Head of caudate nucleus (tissue), 42 donors: Measurements from ENCODE around the gene RIMS4.

Experiments used
- DNase-seq, 42 donors: peaks; one replicate each; pipeline versions ENCODE4 v3.0.0 to v3.0.0-alpha.2; 2020 to 2021; ENCODE audit warnings: mixed read lengths in 7 of 42
- intact Hi-C: fragments of 100-400 bp; cut with DNase I; formaldehyde crosslinking; loops from one replicate; pipeline ENCODE4 v1.15.0; 2022

RIMS4 gene

DNA sequence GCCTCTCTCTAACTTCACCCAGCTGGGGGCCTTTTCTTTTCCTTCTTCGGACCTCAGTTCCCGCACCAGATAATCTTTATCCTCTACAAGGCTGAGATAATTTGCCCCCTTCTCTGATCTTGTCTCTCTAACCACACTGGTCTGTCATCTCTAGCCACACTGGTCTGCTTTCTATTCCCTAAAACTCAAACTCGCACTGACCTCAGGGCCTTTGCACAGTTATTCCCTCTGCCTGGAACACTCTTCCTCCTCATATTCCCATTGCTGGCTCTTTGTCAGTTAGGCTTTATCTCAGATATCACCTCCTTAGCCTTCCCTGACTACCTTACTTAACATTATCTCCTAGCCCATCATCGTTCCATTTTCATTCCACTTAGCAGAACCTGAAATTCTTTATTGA lies 7.6 kb downstream of the RIMS4 start:
- intact Hi-C loops = no loop called here
- no peak for DNase-seq

DNA sequence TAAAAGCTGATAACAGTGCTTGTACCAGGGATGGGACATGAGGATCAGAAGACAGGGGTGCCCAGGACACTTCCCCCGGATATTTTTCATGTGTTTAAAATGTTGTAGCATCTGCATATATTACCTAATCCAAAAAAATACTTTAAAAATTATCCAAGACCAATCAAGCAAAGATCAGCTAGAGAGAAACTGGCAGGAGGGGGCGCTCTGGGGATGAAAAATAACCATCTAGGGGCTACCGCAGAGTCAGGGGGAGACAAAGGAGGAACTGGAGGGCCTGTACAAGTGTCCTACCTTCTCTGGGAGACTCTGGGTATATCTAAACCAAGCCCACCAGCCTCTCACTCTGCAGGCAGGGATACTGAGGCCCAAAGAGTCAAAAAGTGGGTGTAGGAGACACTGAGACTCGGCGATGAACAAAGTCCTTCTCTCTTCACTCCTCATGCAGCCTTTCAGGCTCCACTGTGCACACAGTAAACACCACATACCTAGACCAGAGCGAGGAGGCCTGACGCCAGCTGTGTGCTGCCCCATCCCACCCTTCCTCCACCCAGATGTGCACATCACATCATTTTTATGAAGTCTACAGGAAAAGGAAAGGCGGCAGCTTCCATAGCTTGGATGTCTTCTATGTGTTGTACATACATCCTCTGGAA lies 9.8 kb downstream of the RIMS4 start:
- intact Hi-C loops = no loop called here
- DNase-seq = no peak

DNA sequence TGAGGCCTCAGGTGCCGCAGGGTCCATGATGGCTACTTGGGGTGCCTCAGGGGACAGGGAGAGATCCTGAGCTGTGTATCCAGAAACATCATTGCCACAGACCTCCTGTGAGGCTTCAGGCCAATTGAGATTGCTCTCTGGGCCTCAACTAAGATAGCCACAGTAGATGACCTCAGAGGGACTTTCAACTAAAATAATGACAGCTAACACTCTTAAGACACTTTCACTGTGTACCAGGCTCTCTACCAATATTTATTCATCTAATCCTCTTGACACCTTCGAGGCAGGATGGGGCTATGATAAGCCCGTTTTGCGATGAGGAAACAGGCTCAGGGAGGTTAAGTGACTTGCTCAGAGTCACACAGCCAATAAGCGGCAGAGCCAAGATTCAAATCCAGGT lies 10.7 kb downstream of the RIMS4 start:
- no peak for DNase-seq

DNA sequence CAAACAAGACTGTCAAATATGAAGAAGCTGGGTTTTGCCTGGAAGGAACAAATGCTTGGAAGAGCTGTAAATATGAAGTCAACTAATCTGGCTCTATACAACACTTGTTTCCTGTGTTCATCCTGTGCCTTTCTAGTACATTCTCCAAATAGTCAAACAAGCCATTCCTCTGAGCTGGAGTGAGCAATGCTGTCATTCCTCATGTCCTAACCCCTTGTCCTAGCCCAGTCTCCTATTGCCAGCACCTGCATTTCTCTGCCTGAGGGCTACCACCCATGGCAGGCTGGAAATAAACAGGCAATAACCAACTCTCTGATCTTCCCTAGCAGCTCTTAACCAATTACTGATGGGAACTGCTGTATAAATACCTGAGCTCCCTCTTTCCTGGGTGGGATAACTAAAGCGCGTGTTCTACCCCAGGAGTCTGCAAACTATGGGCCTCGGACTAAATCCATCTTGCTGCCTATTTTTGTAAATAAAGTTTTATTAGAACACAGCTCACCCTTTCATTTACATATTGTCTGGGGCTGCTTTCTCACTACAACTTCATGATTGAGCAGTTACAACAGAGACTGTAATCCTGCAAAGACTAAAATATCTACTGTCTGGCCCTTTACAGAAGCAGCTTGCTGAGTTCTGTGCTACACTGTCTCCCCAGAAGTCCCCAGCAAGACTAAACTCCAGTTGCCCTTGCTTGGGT lies 13.4 kb downstream of the RIMS4 start:
- DNase-seq = no peak
- intact Hi-C loops = no loop called here

More for the DNA sequence above, 10.7 kb downstream of the RIMS4 start:
- intact Hi-C loops = no loop called here

- intact Hi-C loops = no loop called here
- no peak for DNase-seq
Observed at GRCh38 chr20:44796311-44796710, 14.0 kb downstream of the RIMS4 start.

DNA sequence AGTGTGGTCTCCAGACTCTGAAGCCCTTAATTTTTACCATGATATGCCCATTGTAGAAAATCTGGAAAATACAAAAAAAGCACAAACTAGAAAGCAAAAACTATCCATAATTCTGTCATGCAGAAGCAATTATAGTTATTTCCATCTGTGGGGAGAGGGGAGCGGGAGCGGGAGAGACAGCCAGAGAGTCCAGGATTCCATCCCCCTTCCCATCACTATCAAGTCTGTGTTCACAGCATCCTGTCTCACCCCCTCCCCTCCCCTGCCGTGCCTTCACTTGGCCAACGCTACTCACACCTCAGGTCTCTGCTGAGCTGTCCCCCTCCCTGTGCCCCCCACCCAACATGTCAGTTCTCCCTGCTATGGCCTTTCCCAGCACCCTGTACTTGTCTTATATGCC lies 14.5 kb downstream of the RIMS4 start:
- no peak for DNase-seq

DNA sequence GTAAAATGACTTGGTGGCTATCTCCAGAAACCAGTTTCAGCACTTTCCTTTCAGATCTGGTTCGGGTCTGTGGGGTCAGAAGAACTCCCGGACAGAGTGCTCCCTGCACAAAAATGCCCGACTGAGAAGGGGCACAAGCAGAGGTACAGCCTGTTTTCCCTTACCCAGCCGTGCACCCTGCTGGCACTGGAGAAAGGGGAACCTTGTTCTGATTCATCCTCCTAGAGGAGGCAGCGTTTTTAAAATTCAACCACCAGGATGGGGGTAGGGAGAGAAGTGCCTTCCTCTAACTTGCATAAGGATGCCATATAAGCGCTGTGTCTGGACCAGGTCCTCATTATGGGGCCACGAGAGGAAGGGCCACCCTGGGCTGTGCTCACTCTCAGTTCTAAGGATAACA lies 17.6 kb downstream of the RIMS4 start:
- intact Hi-C loops = no loop called here
- DNase-seq = peak in 22 of 42 donors; percentile 16 to 74 (median 49)

More for the DNA sequence above, 14.5 kb downstream of the RIMS4 start:
- intact Hi-C loops = no loop called here

- intact Hi-C loops = no loop called here
- DNase-seq = no peak
Observed at GRCh38 chr20:44790638-44791393, 19.5 kb downstream of the RIMS4 start.

DNA sequence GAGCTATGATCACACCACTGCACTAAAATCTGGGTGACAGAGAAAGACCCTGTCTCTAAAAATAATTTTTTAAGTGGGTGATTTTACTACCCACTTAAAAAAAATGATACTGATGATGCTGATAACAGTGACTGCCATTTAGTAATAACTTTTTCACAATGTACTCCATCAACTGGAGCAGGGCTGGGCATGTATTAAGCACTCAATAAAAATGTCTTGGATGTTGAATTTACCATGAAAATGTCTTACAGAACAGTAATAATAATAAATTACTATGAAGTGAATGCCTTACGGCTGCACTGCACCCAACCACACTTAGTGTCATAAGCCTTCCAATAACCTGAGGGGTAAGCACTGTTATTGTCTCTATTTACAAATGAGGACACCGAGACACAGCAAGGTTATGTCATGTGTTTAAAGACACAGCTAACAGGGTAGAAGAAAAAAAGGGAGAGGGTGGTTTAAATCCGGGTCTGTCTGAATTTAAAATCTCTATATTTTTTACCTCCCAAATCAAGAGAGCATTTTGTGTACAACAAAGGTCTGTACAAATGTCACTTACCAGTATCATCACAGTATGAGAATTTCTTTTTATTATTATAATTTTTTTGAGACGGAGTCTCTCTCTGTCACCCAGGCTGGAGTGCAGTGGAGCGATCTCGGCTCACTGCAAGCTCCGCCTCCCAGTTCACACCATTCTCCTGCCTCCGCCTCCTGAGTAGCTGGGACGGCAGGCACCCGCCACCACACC lies 21.5 kb downstream of the RIMS4 start:
- intact Hi-C loops = no loop called here
- DNase-seq = no peak

GRCh38 chr20:44787299-44787698 lies 23.0 kb downstream of the RIMS4 start:
- no peak for DNase-seq
- intact Hi-C loops = no loop called here

DNA sequence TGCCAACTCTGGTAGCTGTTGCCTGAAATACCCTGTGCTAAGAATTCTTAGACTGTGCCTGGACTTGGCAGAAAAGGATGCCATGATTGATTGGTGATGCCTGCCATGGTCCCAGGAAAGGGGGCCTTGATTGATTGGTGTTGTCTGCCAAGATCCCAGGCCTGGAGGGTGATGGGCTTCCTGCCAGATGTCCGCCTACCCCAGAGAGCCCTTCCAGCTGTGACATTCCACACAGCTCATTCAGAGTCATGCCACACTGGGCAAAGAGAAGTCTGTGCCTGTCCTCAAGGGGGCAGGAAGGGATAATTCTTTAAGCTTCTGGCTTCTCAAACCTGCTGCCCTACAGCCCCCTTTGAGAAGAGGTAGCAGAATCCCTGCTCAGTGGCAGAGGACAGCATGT lies 24.6 kb downstream of the RIMS4 start:
- no peak for DNase-seq
- intact Hi-C loops = no loop called here

DNA sequence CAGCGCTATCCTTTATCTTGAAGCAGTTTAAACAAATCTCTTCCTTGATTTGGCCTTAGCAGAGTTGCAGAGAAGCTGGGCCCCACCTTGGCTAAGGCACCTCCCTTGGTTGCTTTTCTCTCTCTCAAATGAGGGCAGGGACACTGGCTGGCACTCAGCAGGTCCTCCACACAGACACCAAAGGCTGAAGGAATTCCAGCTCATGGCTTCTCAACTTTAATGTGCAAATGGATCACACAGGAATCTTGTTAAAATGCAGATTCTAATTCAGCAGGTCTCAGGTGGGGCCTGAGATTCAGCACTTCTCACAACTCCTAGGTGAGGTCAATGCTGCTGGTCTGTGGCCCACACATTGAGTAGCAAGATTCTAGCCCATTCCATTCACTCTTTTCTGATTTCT lies 25.7 kb downstream of the RIMS4 start:
- no peak for DNase-seq
- intact Hi-C loops = no loop called here

DNA sequence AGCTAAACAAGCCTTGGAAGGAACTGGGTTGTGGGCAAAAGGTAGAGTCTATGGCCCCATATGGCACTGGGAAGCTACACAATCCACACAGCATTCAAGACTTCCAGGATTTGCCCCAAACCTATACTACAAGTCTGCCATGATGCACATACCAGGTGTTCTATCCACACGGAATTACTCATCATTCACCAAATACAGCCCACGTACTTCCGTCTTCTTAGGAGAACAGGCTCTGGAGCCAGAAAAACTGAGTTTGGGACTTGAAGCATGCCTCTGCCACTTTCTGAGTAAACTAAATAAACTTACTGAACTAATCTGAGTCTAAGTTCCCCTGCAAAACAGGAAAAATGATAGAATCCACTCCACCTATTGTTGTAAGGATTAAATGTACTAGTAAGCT lies 28.6 kb downstream of the RIMS4 start:
- peak in 9 of 42 donors; percentile 8 to 76 (median 46) for DNase-seq
- intact Hi-C loops = no loop called here

DNA sequence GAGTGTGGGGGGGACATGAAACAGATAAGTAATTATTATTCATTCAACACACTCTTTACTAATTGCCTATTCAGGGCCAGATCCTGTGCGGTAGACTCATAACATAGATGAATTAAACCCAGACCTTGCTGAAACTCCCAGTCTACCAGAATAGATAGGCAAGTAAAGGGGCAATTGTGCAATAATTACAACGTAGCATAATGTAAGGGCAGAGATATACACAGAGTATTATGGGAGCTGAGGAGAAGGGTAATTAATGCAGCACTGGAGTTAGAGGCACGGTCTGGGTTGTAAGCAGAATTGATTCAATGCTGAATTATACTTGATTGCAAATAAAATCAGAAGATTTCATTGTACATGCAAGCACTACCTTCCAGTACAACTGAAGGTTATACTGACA lies 29.2 kb downstream of the RIMS4 start:
- DNase-seq = no peak
- intact Hi-C loops = no loop called here

- DNase-seq = peak in 1 of 42 donors; percentile 48
- intact Hi-C loops = no loop called here
Observed at GRCh38 chr20:44780226-44780625, 30.1 kb downstream of the RIMS4 start.

DNA sequence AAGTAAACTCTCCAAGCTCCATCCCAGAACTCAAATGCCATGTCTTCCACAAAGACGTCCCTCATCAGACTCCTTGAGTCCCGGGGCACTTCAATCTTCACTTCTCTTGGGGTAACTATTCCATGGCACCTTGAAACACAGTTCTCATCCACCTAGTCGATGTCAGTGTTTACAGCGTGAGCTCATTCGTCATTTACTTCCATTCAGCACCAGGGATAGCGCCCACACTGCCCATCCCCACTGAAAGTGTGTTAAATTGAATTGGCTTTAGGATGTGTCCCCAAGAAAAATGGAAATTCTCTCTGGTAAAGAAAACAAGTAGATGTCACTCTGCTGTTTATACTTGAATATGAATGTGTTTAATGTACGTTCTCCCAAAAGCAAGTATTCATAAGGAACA lies 33.4 kb downstream of the RIMS4 start:
- no peak for DNase-seq
- intact Hi-C loops = no loop called here

- peak; percentile 35 to 95 (median 76) for DNase-seq
- intact Hi-C loops = no loop called here
Observed at GRCh38 chr20:44773070-44773829, 37.1 kb downstream of the RIMS4 start.

DNA sequence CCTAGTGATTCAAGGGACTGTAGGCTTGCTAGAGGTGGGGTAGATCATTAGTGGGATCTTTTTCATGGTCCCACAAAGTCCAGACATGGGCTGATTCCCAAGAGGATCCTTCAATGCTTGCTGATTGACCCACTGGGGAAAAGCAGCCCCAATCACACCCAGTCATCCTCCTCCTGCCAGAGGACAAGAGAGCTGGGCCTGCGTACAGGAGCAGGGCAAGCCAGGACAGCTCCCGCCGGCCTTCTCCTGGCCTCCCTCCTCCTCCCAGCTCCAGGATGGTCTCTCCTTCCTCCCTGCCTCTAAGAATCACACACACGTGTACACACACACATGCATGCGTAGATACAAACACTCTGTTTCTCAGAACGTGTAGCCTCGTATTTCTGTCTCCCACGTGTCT lies 37.7 kb downstream of the RIMS4 start:
- intact Hi-C loops = no loop called here
- DNase-seq = no peak

DNA sequence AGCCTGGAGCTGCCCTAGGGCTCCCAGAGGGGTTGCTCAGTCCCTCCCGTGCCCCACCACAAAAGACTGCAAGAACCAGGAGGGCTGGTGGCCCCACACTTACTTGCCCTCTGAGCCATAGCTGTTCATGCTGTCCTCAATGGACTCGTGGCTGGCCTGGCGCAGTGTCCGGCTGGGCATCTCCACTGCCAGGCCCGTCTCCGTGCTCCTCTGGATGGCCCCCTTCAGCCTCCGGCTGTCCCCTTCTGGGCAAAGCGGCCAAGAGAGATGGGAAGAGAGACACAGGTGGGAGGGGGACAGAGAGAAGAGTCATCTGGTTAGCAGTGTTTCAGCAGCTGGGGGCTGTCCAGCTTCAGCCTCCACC lies 39.2 kb downstream of the RIMS4 start:
- no peak for DNase-seq
- intact Hi-C loops = no loop called here
